ENCODE measurements around the gene SREBF2. TPM values are rescaled to one million over a fixed set of nuclear protein-coding genes. Genes with fewer than 3 reads are reported as not detected.

Gene SREBF2
- total RNA-seq, 2 experiments from 2014 or later = 92.4 to 95.7 TPM

- POLR2A ChIA-PET = no interaction called here
- peaks cover 59% of the 10 kb centered on the region for H3K36me3 Mint-ChIP-seq (ENCODE audit: low read depth)
Observed at GRCh38 chr22:41836551-41836950, 3.6 kb downstream of the SREBF2 start.

GRCh38 chr22:41838842-41839618, 6.1 kb downstream of the SREBF2 start:
- no peak overlapping the region for H3K4me3 Mint-ChIP-seq
- POLR2A ChIA-PET = interaction anchor here (0.6 kb wide), 1 partner anchor 23 kb away, joined by 3 read pairs; no protein-coding TSS in a partner anchor
- peaks cover 61% of the 10 kb centered on the region for H3K36me3 Mint-ChIP-seq (ENCODE audit: low read depth)
- peaks cover 70% of the 10 kb centered on the region for H3K4me1 Mint-ChIP-seq
- no peak for DNase-seq
- no peak overlapping the region for H3K27ac Mint-ChIP-seq
- H3K9me3 Mint-ChIP-seq = no peaks in the 10 kb centered on the region
- H3K27me3 Mint-ChIP-seq = no peaks in the 10 kb centered on the region
- CTCF ChIA-PET = interaction anchor here (0.6 to 2.0 kb wide), 5 partner anchors 16 to 568 kb away, joined by 3 to 7 read pairs (median 4); no protein-coding TSS in a partner anchor

More at GRCh38 chr22:41836551-41836950, 3.6 kb downstream of the SREBF2 start:
- H3K9me3 Mint-ChIP-seq = peaks cover 4% of the 10 kb centered on the region
- CTCF ChIA-PET = interaction anchor here (0.7 to 1.8 kb wide), 2 partner anchors 22 to 36 kb away, joined by 3 to 4 read pairs; no protein-coding TSS in a partner anchor
- H3K27me3 Mint-ChIP-seq = no peaks in the 10 kb centered on the region
- no peak overlapping the region for H3K27ac Mint-ChIP-seq
- no peak overlapping the region for H3K4me3 Mint-ChIP-seq
- H3K4me1 Mint-ChIP-seq = peaks cover 68% of the 10 kb centered on the region
- no peak for DNase-seq

- ChIA-PET POLR2A (no interaction called here), CTCF (interaction anchor here (0.7 to 2.0 kb wide), 5 partner anchors 15 to 77 kb away, joined by 3 to 7 read pairs (median 4); no protein-coding TSS in a partner anchor)
- Mint-ChIP-seq H3K27me3 (no peaks in the 10 kb centered on the region), H3K27ac (peak overlapping the region; percentile 27), H3K9me3 (no peaks in the 10 kb centered on the region), H3K36me3 (ENCODE audit: low read depth) (peaks cover 53% of the 10 kb centered on the region), H3K4me1 (peaks cover 66% of the 10 kb centered on the region), H3K4me3 (no peak overlapping the region)
- no peak for DNase-seq
Observed at GRCh38 chr22:41840216-41840615, 7.3 kb downstream of the SREBF2 start.

- ChIA-PET POLR2A (no interaction called here), CTCF (interaction anchor here (0.9 to 1.9 kb wide), 2 partner anchors 16 to 21 kb away, joined by 3 to 7 read pairs; no protein-coding TSS in a partner anchor)
- DNase-seq = no peak
- no peaks in the 10 kb centered on the region for H3K9me3 Mint-ChIP-seq
- no peak overlapping the region for H3K4me3 Mint-ChIP-seq
- peaks cover 70% of the 10 kb centered on the region for H3K4me1 Mint-ChIP-seq
- H3K36me3 Mint-ChIP-seq (ENCODE audit: low read depth) = peaks cover 49% of the 10 kb centered on the region
- H3K27me3 Mint-ChIP-seq = no peaks in the 10 kb centered on the region
- no peak overlapping the region for H3K27ac Mint-ChIP-seq
Observed at GRCh38 chr22:41841085-41841712, 8.3 kb downstream of the SREBF2 start.

GRCh38 chr22:41842996-41843970, 10.4 kb downstream of the SREBF2 start:
- Mint-ChIP-seq H3K27me3 (no peaks in the 10 kb centered on the region), H3K4me1 (peaks cover 70% of the 10 kb centered on the region), H3K9me3 (no peaks in the 10 kb centered on the region), H3K27ac (no peak overlapping the region), H3K36me3 (ENCODE audit: low read depth) (peaks cover 33% of the 10 kb centered on the region), H3K4me3 (no peak overlapping the region)
- ChIA-PET CTCF (interaction anchor here (0.7 to 2.5 kb wide), 4 partner anchors 10 to 104 kb away, joined by 3 to 7 read pairs (median 4); partner anchors contain the start of genes CENPM and SREBF2), POLR2A (interaction anchor here (0.6 to 1.1 kb wide), 2 partner anchors 11 to 132 kb away, joined by 4 to 5 read pairs; no protein-coding TSS in a partner anchor)
- DNase-seq = no peak

GRCh38 chr22:41844036-41844435, 11.1 kb downstream of the SREBF2 start:
- ChIA-PET CTCF (interaction anchor here (1.8 to 2.5 kb wide), 2 partner anchors 13 to 24 kb away, joined by 4 to 7 read pairs; no protein-coding TSS in a partner anchor), POLR2A (no interaction called here)
- H3K4me1 Mint-ChIP-seq = peaks cover 67% of the 10 kb centered on the region
- H3K9me3 Mint-ChIP-seq = no peaks in the 10 kb centered on the region
- no peaks in the 10 kb centered on the region for H3K27me3 Mint-ChIP-seq
- H3K4me3 Mint-ChIP-seq = no peak overlapping the region
- no peak overlapping the region for H3K27ac Mint-ChIP-seq
- H3K36me3 Mint-ChIP-seq (ENCODE audit: low read depth) = peaks cover 28% of the 10 kb centered on the region
- no peak for DNase-seq

- H3K4me1 Mint-ChIP-seq = peaks cover 62% of the 10 kb centered on the region
- H3K27me3 Mint-ChIP-seq = no peaks in the 10 kb centered on the region
- DNase-seq = no peak
- POLR2A ChIA-PET = no interaction called here
- peaks cover 25% of the 10 kb centered on the region for H3K36me3 Mint-ChIP-seq (ENCODE audit: low read depth)
- no peaks in the 10 kb centered on the region for H3K9me3 Mint-ChIP-seq
- H3K27ac Mint-ChIP-seq = no peak overlapping the region
- H3K4me3 Mint-ChIP-seq = no peak overlapping the region
- CTCF ChIA-PET = interaction anchor here (1.8 to 2.5 kb wide), 2 partner anchors 13 to 24 kb away, joined by 4 to 7 read pairs; no protein-coding TSS in a partner anchor
Observed at GRCh38 chr22:41844513-41844912, 11.6 kb downstream of the SREBF2 start.

GRCh38 chr22:41845380-41846267, 12.7 kb downstream of the SREBF2 start:
- ChIA-PET CTCF (interaction anchor here (1.1 to 1.5 kb wide), 4 partner anchors 12 to 148 kb away, joined by 3 to 5 read pairs (median 4); no protein-coding TSS in a partner anchor), POLR2A (no interaction called here)
- H3K4me1 Mint-ChIP-seq = peaks cover 55% of the 10 kb centered on the region
- H3K4me3 Mint-ChIP-seq = no peak overlapping the region
- H3K36me3 Mint-ChIP-seq (ENCODE audit: low read depth) = peaks cover 18% of the 10 kb centered on the region
- no peak overlapping the region for H3K27ac Mint-ChIP-seq
- no peaks in the 10 kb centered on the region for H3K27me3 Mint-ChIP-seq
- no peaks in the 10 kb centered on the region for H3K9me3 Mint-ChIP-seq
- DNase-seq = no peak

GRCh38 chr22:41846268-41846987, 13.5 kb downstream of the SREBF2 start:
- no peak for DNase-seq
- H3K27ac Mint-ChIP-seq = no peak overlapping the region
- H3K9me3 Mint-ChIP-seq = no peaks in the 10 kb centered on the region
- ChIA-PET CTCF (interaction anchor here (0.5 to 1.5 kb wide), 7 partner anchors 9 to 625 kb away, joined by 3 to 5 read pairs (median 4); no protein-coding TSS in a partner anchor), POLR2A (no interaction called here)
- no peaks in the 10 kb centered on the region for H3K27me3 Mint-ChIP-seq
- peaks cover 18% of the 10 kb centered on the region for H3K36me3 Mint-ChIP-seq (ENCODE audit: low read depth)
- peaks cover 51% of the 10 kb centered on the region for H3K4me1 Mint-ChIP-seq
- H3K4me3 Mint-ChIP-seq = no peak overlapping the region

- H3K27ac Mint-ChIP-seq = peak overlapping the region; percentile 1
- no peaks in the 10 kb centered on the region for H3K27me3 Mint-ChIP-seq
- H3K4me1 Mint-ChIP-seq = peaks cover 46% of the 10 kb centered on the region
- H3K4me3 Mint-ChIP-seq = no peak overlapping the region
- POLR2A ChIA-PET = no interaction called here
- CTCF ChIA-PET = interaction anchor here (0.7 to 1.4 kb wide), 5 partner anchors 8 to 180 kb away, joined by 3 to 5 read pairs (median 4); no protein-coding TSS in a partner anchor
- DNase-seq = no peak
- H3K36me3 Mint-ChIP-seq (ENCODE audit: low read depth) = peaks cover 13% of the 10 kb centered on the region
- H3K9me3 Mint-ChIP-seq = no peaks in the 10 kb centered on the region
Observed at GRCh38 chr22:41847300-41847699, 14.4 kb downstream of the SREBF2 start.

GRCh38 chr22:41848468-41848867, 15.6 kb downstream of the SREBF2 start:
- Mint-ChIP-seq H3K36me3 (ENCODE audit: low read depth) (peaks cover 9% of the 10 kb centered on the region), H3K4me3 (no peak overlapping the region), H3K27ac (no peak overlapping the region), H3K4me1 (peaks cover 41% of the 10 kb centered on the region), H3K9me3 (no peaks in the 10 kb centered on the region), H3K27me3 (no peaks in the 10 kb centered on the region)
- ChIA-PET POLR2A (no interaction called here), CTCF (no interaction called here)
- no peak for DNase-seq
